GM23338 (cell line): ENCODE measurements around the gene SHOC1.

ENCODE experiments used
- CREB1 ChIP-seq: fragments of 250-450 bp; sonication (Bioruptor Pico); IDR thresholded peaks from 2 replicates; pipeline ENCODE4 v1.5.0; 2020; ENCODE audit warnings: low read depth, mild to moderate bottlenecking, moderate library complexity
- CTCF ChIP-seq, 2 experiments: fragments of 200-600 bp in 1 of 2; sonication (generic) in 1 of 2; conservative IDR thresholded peaks; 2 replicates each; pipeline versions ENCODE4 v1.5.1 to v1.6.1; 2016 to 2017; ENCODE audit warnings: antibody characterized with exemption in 2 of 2, low read depth in 2 of 2, mild to moderate bottlenecking in 2 of 2, moderate library complexity in 1 of 2
- EZH2 ChIP-seq: fragments of 200-600 bp; sonication (generic); IDR thresholded peaks from one replicate; pipeline ENCODE4 v1.8.0; 2017; ENCODE audit warnings: antibody characterized with exemption, mild to moderate bottlenecking, low read depth; ENCODE audit not compliant: unreplicated experiment
- EZH2phosphoT487 ChIP-seq: fragments of 200-600 bp; sonication (generic); IDR thresholded peaks from one replicate; pipeline ENCODE4 v1.8.1; 2018; ENCODE audit warnings: antibody characterized with exemption; ENCODE audit not compliant: unreplicated experiment
- JUNB ChIP-seq: IDR thresholded peaks from one replicate; pipeline ENCODE4 v1.6.1; 2016; ENCODE audit warnings: antibody characterized with exemption; ENCODE audit not compliant: unreplicated experiment
- POLR2AphosphoS5 ChIP-seq: IDR thresholded peaks from 2 replicates; pipeline ENCODE4 v1.6.1; 2016; ENCODE audit warnings: antibody characterized with exemption, low read depth
- ZNF114 ChIP-seq: fragments of 250-450 bp; sonication (Bioruptor Pico); IDR thresholded peaks from 2 replicates; pipeline ENCODE4 v1.5.0; 2020; ENCODE audit warnings: mild to moderate bottlenecking, moderate library complexity
- TF ChIP-seq, protein P1 (sequence below): IDR thresholded peaks from one replicate; pipeline ENCODE4 v1.6.1; 2018; ENCODE audit warnings: antibody characterized with exemption; ENCODE audit not compliant: unreplicated experiment

- TF ChIP-seq POLR2AphosphoS5 (no peak), CTCF (conservative IDR thresholded peaks at IDR 0.05; ENCODE audit: low read depth in 2 of 2) (no peak), JUNB (no peak), CREB1 (CRISPR knock-in tag) (no peak), EZH2 (no peak), EZH2phosphoT487 (no peak), ZNF114 (no peak)
- TF ChIP-seq, protein P1, sequence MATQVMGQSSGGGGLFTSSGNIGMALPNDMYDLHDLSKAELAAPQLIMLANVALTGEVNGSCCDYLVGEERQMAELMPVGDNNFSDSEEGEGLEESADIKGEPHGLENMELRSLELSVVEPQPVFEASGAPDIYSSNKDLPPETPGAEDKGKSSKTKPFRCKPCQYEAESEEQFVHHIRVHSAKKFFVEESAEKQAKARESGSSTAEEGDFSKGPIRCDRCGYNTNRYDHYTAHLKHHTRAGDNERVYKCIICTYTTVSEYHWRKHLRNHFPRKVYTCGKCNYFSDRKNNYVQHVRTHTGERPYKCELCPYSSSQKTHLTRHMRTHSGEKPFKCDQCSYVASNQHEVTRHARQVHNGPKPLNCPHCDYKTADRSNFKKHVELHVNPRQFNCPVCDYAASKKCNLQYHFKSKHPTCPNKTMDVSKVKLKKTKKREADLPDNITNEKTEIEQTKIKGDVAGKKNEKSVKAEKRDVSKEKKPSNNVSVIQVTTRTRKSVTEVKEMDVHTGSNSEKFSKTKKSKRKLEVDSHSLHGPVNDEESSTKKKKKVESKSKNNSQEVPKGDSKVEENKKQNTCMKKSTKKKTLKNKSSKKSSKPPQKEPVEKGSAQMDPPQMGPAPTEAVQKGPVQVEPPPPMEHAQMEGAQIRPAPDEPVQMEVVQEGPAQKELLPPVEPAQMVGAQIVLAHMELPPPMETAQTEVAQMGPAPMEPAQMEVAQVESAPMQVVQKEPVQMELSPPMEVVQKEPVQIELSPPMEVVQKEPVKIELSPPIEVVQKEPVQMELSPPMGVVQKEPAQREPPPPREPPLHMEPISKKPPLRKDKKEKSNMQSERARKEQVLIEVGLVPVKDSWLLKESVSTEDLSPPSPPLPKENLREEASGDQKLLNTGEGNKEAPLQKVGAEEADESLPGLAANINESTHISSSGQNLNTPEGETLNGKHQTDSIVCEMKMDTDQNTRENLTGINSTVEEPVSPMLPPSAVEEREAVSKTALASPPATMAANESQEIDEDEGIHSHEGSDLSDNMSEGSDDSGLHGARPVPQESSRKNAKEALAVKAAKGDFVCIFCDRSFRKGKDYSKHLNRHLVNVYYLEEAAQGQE, result no peak
Measured at GRCh38 chr9:111836311-111836710, 41.6 kb upstream of the SHOC1 start.
